MM.1S (cell line): ENCODE results near the gene CCDC136.

ENCODE experiments used
- DNase-seq: peaks from one replicate; pipeline ENCODE4 v3.0.0-alpha.2; 2015
- H2AFZ ChIP-seq: fragments of 300-600 bp; sonication (generic); 2 replicates; pipeline ENCODE4 v1.6.0; 2016; ENCODE audit warnings: antibody characterized with exemption, low read length
- H3F3A ChIP-seq: fragments of 300-600 bp; sonication (generic); 2 replicates; pipeline ENCODE4 v1.6.1; 2016; ENCODE audit warnings: mild to moderate bottlenecking, antibody characterized with exemption, low read length, moderate library complexity, mixed read lengths; ENCODE audit not compliant: insufficient read depth
- H3K27ac ChIP-seq: fragments of 300-600 bp; sonication (generic); 2 replicates; pipeline ENCODE4 v1.5.1; 2016; ENCODE audit warnings: mild to moderate bottlenecking, low read length
- H3K27me3 ChIP-seq: fragments of 300-600 bp; sonication (generic); replicated peaks from 2 replicates; pipeline ENCODE4 v1.6.0; 2016; ENCODE audit warnings: low read length; ENCODE audit not compliant: insufficient read depth
- H3K36me3 ChIP-seq: fragments of 300-600 bp; sonication (generic); replicated peaks from 2 replicates; pipeline ENCODE4 v1.6.1; 2016; ENCODE audit warnings: mild to moderate bottlenecking, low read length, mixed read lengths; ENCODE audit not compliant: insufficient read depth
- H3K4me1 ChIP-seq: fragments of 300-600 bp; sonication (generic); 2 replicates; pipeline ENCODE4 v1.6.1; 2016; ENCODE audit warnings: low read length, mixed read lengths
- H3K4me2 ChIP-seq: fragments of 300-600 bp; sonication (generic); 2 replicates; pipeline ENCODE4 v1.6.0; 2016; ENCODE audit warnings: low read depth, low read length
- H3K4me3 ChIP-seq: fragments of 300-600 bp; sonication (generic); 2 replicates; pipeline ENCODE4 v1.5.1; 2016; ENCODE audit warnings: low read length, mixed read lengths
- H3K79me2 ChIP-seq: fragments of 300-600 bp; sonication (generic); 2 replicates; pipeline ENCODE4 v1.6.1; 2016; ENCODE audit warnings: mixed run types, low read length, mixed read lengths
- H3K9ac ChIP-seq: fragments of 300-600 bp; sonication (generic); 2 replicates; pipeline ENCODE4 v1.6.1; 2016; ENCODE audit warnings: low read length, mixed read lengths
- H3K9me2 ChIP-seq: fragments of 300-600 bp; sonication (generic); replicated peaks from 2 replicates; pipeline ENCODE4 v1.6.1; 2016; ENCODE audit warnings: mild to moderate bottlenecking, low read length, mixed read lengths; ENCODE audit not compliant: insufficient read depth
- H3K9me3 ChIP-seq: fragments of 300-600 bp; sonication (generic); replicated peaks from 2 replicates; pipeline ENCODE4 v1.6.1; 2016; ENCODE audit warnings: mild to moderate bottlenecking, low read length, mixed read lengths; ENCODE audit not compliant: insufficient read depth
- H4K20me1 ChIP-seq: fragments of 300-600 bp; sonication (generic); 2 replicates; pipeline ENCODE4 v1.6.1; 2016; ENCODE audit warnings: mild to moderate bottlenecking, low read length, moderate library complexity, mixed read lengths; ENCODE audit not compliant: insufficient read depth
- CTCF ChIP-seq: fragments of 300-600 bp; sonication (generic); IDR thresholded peaks from 2 replicates; pipeline ENCODE4 v1.5.1; 2016; ENCODE audit warnings: antibody characterized with exemption, low read length, mixed read lengths
- EZH2 ChIP-seq: fragments of 300-600 bp; sonication (generic); optimal IDR thresholded peaks from 2 replicates; pipeline ENCODE3; 2017; ENCODE audit warnings: low read depth, mild to moderate bottlenecking, antibody characterized with exemption, low read length, mixed read lengths
- EZH2phosphoT487 ChIP-seq: fragments of 300-600 bp; sonication (generic); IDR thresholded peaks from 2 replicates; pipeline ENCODE4 v1.6.1; 2018; ENCODE audit warnings: antibody characterized with exemption, low read length

The CCDC136 gene

GRCh38 chr7:128757203-128757602, 34.6 kb upstream of the CCDC136 start:
- DNase-seq = no peak
- Histone ChIP-seq H2AFZ (no peak overlapping the region), H3K9me3 (no peaks in the 10 kb centered on the region), H3K27me3 (no peaks in the 10 kb centered on the region), H3K4me3 (no peak overlapping the region), H3K27ac (no peak overlapping the region), H3K4me1 (no peaks in the 10 kb centered on the region), H3K36me3 (peaks cover 11% of the 10 kb centered on the region), H3K79me2 (peaks cover 39% of the 10 kb centered on the region), H3K9me2 (no peaks in the 10 kb centered on the region), H3K9ac (no peak overlapping the region), H4K20me1 (no peaks in the 10 kb centered on the region; the same call in 1 of the 2 replicates), H3K4me2 (no peak overlapping the region), H3F3A (no peaks in the 10 kb centered on the region)
- TF ChIP-seq EZH2phosphoT487 = no peak
- TF ChIP-seq CTCF = no peak
- no peak for TF ChIP-seq EZH2

GRCh38 chr7:128758553-128758952, 33.2 kb upstream of the CCDC136 start:
- Histone ChIP-seq H3K4me3 (no peak overlapping the region), H3K4me1 (no peaks in the 10 kb centered on the region), H4K20me1 (no peaks in the 10 kb centered on the region; the same call in 1 of the 2 replicates), H3K27me3 (no peaks in the 10 kb centered on the region), H3K36me3 (peaks cover 6% of the 10 kb centered on the region), H3K9me3 (no peaks in the 10 kb centered on the region), H3K79me2 (peaks cover 27% of the 10 kb centered on the region), H2AFZ (no peak overlapping the region), H3K9me2 (no peaks in the 10 kb centered on the region), H3K9ac (no peak overlapping the region), H3F3A (no peaks in the 10 kb centered on the region), H3K4me2 (no peak overlapping the region), H3K27ac (no peak overlapping the region)
- DNase-seq = no peak
- TF ChIP-seq EZH2phosphoT487 = no peak
- TF ChIP-seq CTCF = no peak
- no peak for TF ChIP-seq EZH2

DNA sequence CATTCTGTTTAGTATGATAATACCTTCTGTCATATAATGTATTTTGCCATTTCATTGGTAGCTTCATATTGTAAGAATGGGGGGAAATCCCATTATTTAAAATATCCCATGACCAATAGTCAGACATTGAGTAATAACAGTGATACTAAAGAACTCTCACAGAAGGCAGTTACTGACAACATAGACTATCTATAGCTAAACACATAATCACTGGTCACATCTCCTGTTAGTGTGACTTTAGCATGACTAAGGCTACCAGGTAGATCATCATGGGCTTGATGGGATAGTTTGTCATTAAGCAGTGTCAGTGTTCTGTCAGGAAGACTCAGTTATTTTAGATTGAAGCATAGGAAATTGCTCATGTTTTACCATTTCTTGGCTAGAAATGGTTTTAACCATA, 32.5 kb upstream of the CCDC136 start:
- H3F3A ChIP-seq = no peaks in the 10 kb centered on the region
- peaks cover 20% of the 10 kb centered on the region for H3K79me2 ChIP-seq
- H3K27me3 ChIP-seq = no peaks in the 10 kb centered on the region
- DNase-seq = no peak
- TF ChIP-seq CTCF (no peak), EZH2phosphoT487 (no peak), EZH2 (no peak)
- H2AFZ ChIP-seq = no peak overlapping the region
- H4K20me1 ChIP-seq = no peaks in the 10 kb centered on the region; the same call in 1 of the 2 replicates
- no peaks in the 10 kb centered on the region for H3K9me3 ChIP-seq
- no peak overlapping the region for H3K9ac ChIP-seq
- no peak overlapping the region for H3K27ac ChIP-seq
- H3K4me2 ChIP-seq = no peak overlapping the region
- no peak overlapping the region for H3K4me3 ChIP-seq
- peaks cover 4% of the 10 kb centered on the region for H3K36me3 ChIP-seq
- no peaks in the 10 kb centered on the region for H3K9me2 ChIP-seq
- no peaks in the 10 kb centered on the region for H3K4me1 ChIP-seq
